ENCODE measurements around the gene PSMD8. TPM values are rescaled to one million over a fixed set of nuclear protein-coding genes. Genes with fewer than 3 reads are reported as not detected.
"Not testable (repeated sequence)": the region's sequence is repeated elsewhere in the genome, so short reads cannot be mapped to it uniquely, and the experiment has no call there.

The PSMD8 gene
- 263 TPM for polyA plus RNA-seq (2013, experiment 1 of 2; ENCODE audit: insufficient read length)
- 237 TPM for polyA plus RNA-seq (2013, experiment 2 of 2; ENCODE audit: insufficient read length)

DNA sequence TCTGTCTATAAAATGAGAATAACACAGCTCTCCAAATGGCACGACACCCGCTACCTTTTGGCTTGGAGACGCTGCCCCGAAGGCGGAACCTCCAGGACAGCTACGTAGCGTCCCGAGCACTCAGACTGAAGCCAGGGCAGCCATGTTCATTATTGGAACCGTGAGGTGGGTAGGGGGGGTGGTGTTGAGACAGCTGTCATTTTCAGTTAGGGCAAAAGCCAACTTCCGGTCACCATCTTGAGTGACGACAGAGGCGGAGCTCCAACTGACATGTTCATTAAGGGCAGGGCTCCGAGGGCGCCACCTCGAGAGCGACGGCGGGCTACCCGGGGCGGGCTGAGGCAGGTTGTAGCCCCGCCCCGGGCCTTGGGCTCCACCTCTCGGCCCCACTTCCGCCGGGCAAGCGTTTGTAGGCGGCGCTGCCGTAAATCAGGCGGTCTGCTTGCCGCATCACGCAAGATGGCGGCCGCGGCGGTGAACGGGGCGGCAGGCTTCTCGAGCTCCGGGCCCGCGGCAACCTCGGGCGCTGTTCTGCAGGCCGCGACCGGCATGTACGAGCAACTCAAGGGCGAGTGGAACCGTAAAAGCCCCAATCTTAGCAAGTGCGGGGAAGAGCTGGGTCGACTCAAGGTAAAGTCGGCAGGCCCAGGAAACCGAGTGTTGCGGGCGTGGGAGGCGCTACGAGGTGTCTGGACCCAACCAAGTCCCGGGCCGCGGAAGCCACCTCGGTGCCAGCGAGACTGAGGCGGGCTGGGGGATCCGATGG, at the start of gene PSMD8:
Gene PSMD8, plus strand, starts transcription at position 240 of the 766 bp plus-strand sequence. Its CDS starts 31 bp downstream, at position 271.
- DNase-seq, result peak; percentile 99

- DNase-seq, result no peak
Measured at GRCh38 chr19:38326591-38326990, 47.8 kb upstream of the PSMD8 start.

GRCh38 chr19:38329651-38330050, 44.7 kb upstream of the PSMD8 start:
- no peak for DNase-seq

DNA sequence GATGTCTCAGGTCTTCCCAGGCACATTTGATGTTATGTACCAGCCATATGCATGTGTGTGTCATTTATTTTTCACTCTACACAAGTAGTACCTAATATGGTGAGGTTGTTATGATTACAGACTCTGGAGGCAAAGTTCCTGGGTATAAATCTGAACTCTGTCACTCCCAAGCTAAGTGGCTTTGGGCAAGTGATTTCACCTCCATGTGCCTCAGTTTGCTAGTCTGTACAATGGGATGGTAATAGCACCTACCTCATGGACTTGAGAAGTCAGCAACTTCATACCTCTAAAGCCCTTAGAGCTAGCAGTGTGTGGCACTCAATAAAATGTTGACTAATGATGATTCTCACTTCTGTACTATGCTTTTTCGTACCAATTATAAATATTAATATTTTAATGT, 42.6 kb upstream of the PSMD8 start:
- DNase-seq, result no peak

- peak; percentile 21 for DNase-seq
Measured at GRCh38 chr19:38333245-38333644, 41.1 kb upstream of the PSMD8 start.

- DNase-seq, result peak; percentile 96
Measured at GRCh38 chr19:38335949-38336637, 38.3 kb upstream of the PSMD8 start.

- DNase-seq, result peak; percentile 87
Measured at GRCh38 chr19:38336638-38337359, 37.6 kb upstream of the PSMD8 start.

- no peak for DNase-seq
Measured at GRCh38 chr19:38337360-38337653, 37.1 kb upstream of the PSMD8 start.

GRCh38 chr19:38339011-38339410, 35.4 kb upstream of the PSMD8 start:
- DNase-seq, result not testable (repeated sequence)

DNA sequence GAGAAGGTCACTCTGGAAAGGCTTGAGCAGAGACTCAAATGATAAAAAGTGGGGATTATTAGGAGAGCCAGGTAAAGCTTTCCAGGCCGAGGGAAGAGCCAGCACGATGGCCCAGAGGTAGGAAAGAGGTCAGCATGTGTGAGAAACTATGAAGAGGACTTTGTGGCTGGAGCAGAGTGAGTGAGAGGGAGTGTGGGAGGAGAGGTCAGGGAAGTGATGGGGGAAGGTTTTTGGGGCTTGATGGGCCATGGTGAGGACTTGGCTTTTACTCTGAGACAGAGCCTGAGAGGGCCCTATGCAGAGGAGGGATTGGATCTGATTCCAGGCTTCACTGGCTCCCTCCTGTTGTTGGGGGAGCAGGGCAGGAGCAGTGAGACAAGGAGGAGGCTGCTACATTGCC, 33.4 kb upstream of the PSMD8 start:
- no peak for DNase-seq

- no peak for DNase-seq
Measured at GRCh38 chr19:38346837-38347236, 27.5 kb upstream of the PSMD8 start.

- DNase-seq, result no peak
Measured at GRCh38 chr19:38350883-38351282, 23.5 kb upstream of the PSMD8 start.

DNA sequence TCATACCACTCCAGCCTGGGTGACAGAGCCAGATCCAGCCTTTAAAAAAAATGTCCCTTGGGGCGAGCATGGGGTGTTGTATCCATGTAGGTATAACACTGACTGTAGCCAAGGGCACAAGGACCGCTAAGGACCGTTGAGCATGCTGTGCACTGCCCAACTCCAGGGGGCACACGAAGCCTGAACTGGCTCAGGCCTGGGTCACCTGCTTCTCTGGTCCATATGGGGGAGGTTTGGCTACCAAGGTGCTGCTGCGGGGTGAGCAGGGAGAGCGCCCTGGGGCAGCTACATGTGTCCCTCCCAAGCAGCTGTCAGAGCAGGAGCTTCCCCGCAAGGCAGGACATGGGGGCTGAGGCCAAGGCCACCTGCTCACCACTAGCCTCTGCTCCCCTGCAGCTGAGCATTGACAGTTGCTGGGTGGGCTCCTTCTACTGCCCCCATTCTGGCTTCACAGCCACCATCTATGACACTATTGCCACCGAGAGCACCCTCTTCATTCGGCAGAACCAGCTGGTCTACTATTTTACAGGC, 22.4 kb upstream of the PSMD8 start:
- no peak for DNase-seq

GRCh38 chr19:38352611-38353010, 21.8 kb upstream of the PSMD8 start:
- no peak for DNase-seq

- DNase-seq, result no peak
Measured at GRCh38 chr19:38355728-38356725, 18.3 kb upstream of the PSMD8 start.

GRCh38 chr19:38358071-38358470, 16.3 kb upstream of the PSMD8 start:
- no peak for DNase-seq

DNA sequence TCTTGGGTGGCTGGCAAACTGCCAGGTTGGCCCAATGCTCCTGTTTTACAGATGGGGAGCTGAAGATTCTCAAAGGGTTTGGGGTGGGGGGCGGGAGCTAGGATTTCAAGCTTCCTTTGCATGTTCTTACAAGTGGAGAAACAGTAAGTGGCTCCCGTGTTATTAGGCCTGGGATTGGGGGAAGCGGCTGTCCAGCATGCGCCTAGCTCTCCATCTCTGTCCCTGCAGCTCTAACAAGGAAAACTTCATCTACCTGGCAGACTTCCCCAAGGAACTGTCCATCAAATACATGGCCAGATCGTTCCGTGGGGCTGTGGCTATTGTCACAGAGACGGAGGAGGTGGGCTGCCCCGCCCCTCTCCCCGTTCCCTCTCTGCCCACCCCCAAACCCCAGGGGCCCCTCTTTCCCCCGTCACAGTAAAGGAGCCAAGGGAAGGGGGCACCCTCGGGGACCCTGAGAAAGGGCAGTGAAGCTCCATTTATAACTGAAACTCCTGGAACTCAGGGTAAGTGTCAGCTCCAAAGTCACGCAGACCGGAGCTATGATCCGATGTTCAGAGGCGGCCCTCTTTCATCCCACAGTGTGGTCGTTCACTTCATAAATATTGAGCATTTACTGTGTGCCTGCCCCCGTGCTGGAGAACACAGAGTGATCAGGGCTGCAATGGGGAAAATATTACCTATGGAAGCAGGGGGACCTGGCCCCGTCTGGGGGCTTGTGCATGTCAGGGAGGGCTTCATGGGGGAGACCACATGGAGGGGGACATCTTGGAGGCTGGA, 14.9 kb upstream of the PSMD8 start:
- DNase-seq, result no peak

DNA sequence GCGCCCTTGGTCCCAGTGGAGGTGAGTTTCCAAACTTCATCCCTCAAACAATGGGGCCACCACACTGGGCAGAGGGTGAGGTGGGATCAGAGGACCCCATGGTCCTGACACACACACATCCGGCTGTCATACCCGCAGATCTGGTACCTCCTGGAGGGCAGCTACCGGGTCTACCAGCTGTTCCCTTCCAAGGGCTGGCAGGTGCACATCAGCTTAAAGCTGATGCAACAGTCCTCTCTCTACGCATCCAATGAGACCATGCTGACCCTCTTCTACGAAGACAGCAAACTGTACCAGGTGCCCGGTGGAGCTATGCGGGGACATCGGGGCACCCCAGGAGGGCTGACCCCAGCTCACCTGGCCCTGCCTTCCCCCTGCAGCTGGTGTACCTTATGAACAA, 14.0 kb upstream of the PSMD8 start:
- no peak for DNase-seq

DNA sequence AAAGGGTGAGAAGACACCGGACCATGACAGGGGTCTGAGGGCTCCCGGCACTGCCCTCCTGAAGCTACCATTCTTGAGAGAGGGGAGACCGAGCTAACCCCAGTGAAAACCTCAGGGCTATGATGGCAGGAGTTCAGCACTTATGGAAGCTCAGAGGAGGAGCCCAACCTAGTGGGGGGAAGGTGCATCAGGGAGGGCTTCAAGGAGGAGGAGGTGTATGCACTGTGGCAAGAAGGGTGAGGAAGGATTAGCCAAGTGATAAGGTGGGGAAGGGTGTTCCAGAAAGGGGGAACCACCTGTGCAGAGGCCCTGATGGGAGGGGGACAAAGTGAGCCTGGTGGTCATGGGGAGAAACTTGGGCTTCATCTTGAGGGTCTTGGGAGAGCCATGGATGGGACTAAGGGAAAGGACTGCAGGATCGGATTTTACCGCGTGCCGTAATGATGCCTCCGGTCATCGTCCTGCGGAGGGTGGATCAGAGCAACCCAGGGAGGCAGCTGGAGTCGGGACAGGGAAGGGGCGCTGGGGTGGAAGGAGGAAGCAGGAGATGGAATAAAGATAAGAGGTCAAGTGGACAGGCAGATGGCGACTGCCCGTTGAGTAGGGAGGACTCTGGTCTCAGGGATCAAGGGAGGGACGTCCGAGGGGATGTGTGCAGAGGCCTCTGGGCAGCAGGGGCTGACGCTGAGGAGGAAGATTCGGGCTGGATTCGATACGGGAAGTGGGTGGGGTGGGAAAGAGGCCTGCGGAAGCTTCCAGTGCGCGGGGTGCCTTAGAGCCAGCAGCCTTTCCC, 13.3 kb upstream of the PSMD8 start:
- DNase-seq, result no peak

GRCh38 chr19:38361633-38362075, 12.7 kb upstream of the PSMD8 start:
- peak; percentile 66 for DNase-seq
